ENCODE data around the gene BTNL9.
"Not testable (repeated sequence)": the region's sequence is repeated elsewhere in the genome, so short reads cannot be mapped to it uniquely, and the experiment has no call there.

Gene BTNL9

GRCh38 chr5:181045316-181045715, 5.2 kb downstream of the BTNL9 start:
- Histone ChIP-seq H3K36me3 (ENCODE audit: low read length) (no peaks in the 10 kb centered on the region), H2AFZ (ENCODE audit: low read depth, low read length, severe bottlenecking) (no peak overlapping the region), H3K27me3 (ENCODE audit: low read length) (no peaks in the 10 kb centered on the region), H3K9me2 (replicated peaks; ENCODE audit: insufficient read depth, low read length) (no peaks in the 10 kb centered on the region), H3K9ac (ENCODE audit: low read length) (no peak overlapping the region), H3K27ac (ENCODE audit: low read depth, low read length) (no peak overlapping the region), H3K9me3 (ENCODE audit: insufficient read depth, low read length) (no peaks in the 10 kb centered on the region), H4K20me1 (ENCODE audit: low read depth, low read length) (no peaks in the 10 kb centered on the region), H3K79me2 (ENCODE audit: insufficient read depth, low read length) (no peaks in the 10 kb centered on the region), H3K4me3 (ENCODE audit: insufficient read depth, low read length, poor library complexity, severe bottlenecking) (no peak overlapping the region), H3F3A (ENCODE audit: insufficient read depth) (no peaks in the 10 kb centered on the region), H3K4me2 (ENCODE audit: low read depth, low read length, poor library complexity, severe bottlenecking) (no peak overlapping the region)
- TF ChIP-seq EZH2phosphoT487 (conservative IDR thresholded peaks at IDR 0.05; ENCODE audit: low read length) = no peak
- TF ChIP-seq CTCF (IDR thresholded peaks at IDR 0.05; ENCODE audit: insufficient read depth, low read length, poor library complexity, severe bottlenecking) = no peak

- H3K79me2 ChIP-seq (ENCODE audit: insufficient read depth, low read length); H3K9ac ChIP-seq (ENCODE audit: low read length); H3K27me3 ChIP-seq (ENCODE audit: low read length); H3K4me3 ChIP-seq (ENCODE audit: insufficient read depth, low read length, poor library complexity, severe bottlenecking); H3K4me2 ChIP-seq (ENCODE audit: low read depth, low read length, poor library complexity, severe bottlenecking); H3K27ac ChIP-seq (ENCODE audit: low read depth, low read length); H3K9me3 ChIP-seq (ENCODE audit: insufficient read depth, low read length); H4K20me1 ChIP-seq (ENCODE audit: low read depth, low read length); H3F3A ChIP-seq (ENCODE audit: insufficient read depth); H2AFZ ChIP-seq (ENCODE audit: low read depth, low read length, severe bottlenecking); H3K36me3 ChIP-seq (ENCODE audit: low read length); H3K9me2 ChIP-seq (replicated peaks; ENCODE audit: insufficient read depth, low read length): not testable (repeated sequence)
These were observed 5.8 kb downstream of the BTNL9 start for GRCh38 chr5:181045857-181046256.

- no peaks in the 10 kb centered on the region for H3K9me3 ChIP-seq (ENCODE audit: insufficient read depth, low read length)
- H4K20me1 ChIP-seq (ENCODE audit: low read depth, low read length) = no peaks in the 10 kb centered on the region
- no peaks in the 10 kb centered on the region for H3K79me2 ChIP-seq (ENCODE audit: insufficient read depth, low read length)
- no peaks in the 10 kb centered on the region for H3K9me2 ChIP-seq (replicated peaks; ENCODE audit: insufficient read depth, low read length)
- no peaks in the 10 kb centered on the region for H3K27me3 ChIP-seq (ENCODE audit: low read length)
- no peak overlapping the region for H3K4me3 ChIP-seq (ENCODE audit: insufficient read depth, low read length, poor library complexity, severe bottlenecking)
- H3F3A ChIP-seq (ENCODE audit: insufficient read depth) = peaks cover 13% of the 10 kb centered on the region
- H2AFZ ChIP-seq (ENCODE audit: low read depth, low read length, severe bottlenecking) = no peak overlapping the region
- H3K4me2 ChIP-seq (ENCODE audit: low read depth, low read length, poor library complexity, severe bottlenecking) = no peak overlapping the region
- TF ChIP-seq EZH2phosphoT487 (conservative IDR thresholded peaks at IDR 0.05; ENCODE audit: low read length) (no peak), CTCF (IDR thresholded peaks at IDR 0.05; ENCODE audit: insufficient read depth, low read length, poor library complexity, severe bottlenecking) (no peak)
- no peak overlapping the region for H3K9ac ChIP-seq (ENCODE audit: low read length)
- no peaks in the 10 kb centered on the region for H3K36me3 ChIP-seq (ENCODE audit: low read length)
- no peak overlapping the region for H3K27ac ChIP-seq (ENCODE audit: low read depth, low read length)
These were observed 7.2 kb downstream of the BTNL9 start for GRCh38 chr5:181047288-181047687.

- no peak overlapping the region for H3K9ac ChIP-seq (ENCODE audit: low read length)
- peaks cover 16% of the 10 kb centered on the region for H3F3A ChIP-seq (ENCODE audit: insufficient read depth)
- TF ChIP-seq CTCF (IDR thresholded peaks at IDR 0.05; ENCODE audit: insufficient read depth, low read length, poor library complexity, severe bottlenecking) = no peak
- TF ChIP-seq EZH2phosphoT487 (conservative IDR thresholded peaks at IDR 0.05; ENCODE audit: low read length) = no peak
- H4K20me1 ChIP-seq (ENCODE audit: low read depth, low read length) = no peaks in the 10 kb centered on the region
- no peaks in the 10 kb centered on the region for H3K27me3 ChIP-seq (ENCODE audit: low read length)
- no peaks in the 10 kb centered on the region for H3K9me3 ChIP-seq (ENCODE audit: insufficient read depth, low read length)
- H2AFZ ChIP-seq (ENCODE audit: low read depth, low read length, severe bottlenecking) = no peak overlapping the region
- no peaks in the 10 kb centered on the region for H3K79me2 ChIP-seq (ENCODE audit: insufficient read depth, low read length)
- no peaks in the 10 kb centered on the region for H3K9me2 ChIP-seq (replicated peaks; ENCODE audit: insufficient read depth, low read length)
- H3K4me3 ChIP-seq (ENCODE audit: insufficient read depth, low read length, poor library complexity, severe bottlenecking) = no peak overlapping the region
- no peak overlapping the region for H3K4me2 ChIP-seq (ENCODE audit: low read depth, low read length, poor library complexity, severe bottlenecking)
- no peak overlapping the region for H3K27ac ChIP-seq (ENCODE audit: low read depth, low read length)
- no peaks in the 10 kb centered on the region for H3K36me3 ChIP-seq (ENCODE audit: low read length)
These were observed 7.9 kb downstream of the BTNL9 start for GRCh38 chr5:181047921-181048320.
